Endodermal cell (in vitro differentiated cells): ENCODE measurements around the gene VDR. TPM values are rescaled to one million over a fixed set of nuclear protein-coding genes. Genes with fewer than 3 reads are reported as not detected.
A peak's percentile ranks its signal among the peaks of the same experiment; 100 is the strongest.

Source experiments
- DNase-seq: peaks from one replicate; pipeline ENCODE4 v3.0.0-alpha.2; 2017
- H3K27ac ChIP-seq: 2 replicates; pipeline ENCODE4 v1.5.1; 2013; ENCODE audit warnings: mild to moderate bottlenecking, low read depth, low read length, moderate library complexity
- H3K27me3 ChIP-seq: 2 replicates; pipeline ENCODE4 v1.6.1; 2013; ENCODE audit warnings: mild to moderate bottlenecking, low read length, moderate library complexity; ENCODE audit not compliant: insufficient read depth, control insufficient read depth, poor library complexity, severe bottlenecking
- H3K36me3 ChIP-seq: 2 replicates; pipeline ENCODE4 v1.7.0; 2013; ENCODE audit warnings: mild to moderate bottlenecking, low read length, moderate library complexity; ENCODE audit not compliant: control insufficient read depth, insufficient read depth
- H3K4me1 ChIP-seq: one replicate; pipeline ENCODE4 v1.7.0; 2013; ENCODE audit warnings: low read length; ENCODE audit not compliant: control insufficient read depth, insufficient read depth
- H3K4me3 ChIP-seq: 2 replicates; pipeline ENCODE4 v1.5.1; 2013; ENCODE audit warnings: mild to moderate bottlenecking, low read length, moderate library complexity
- H3K9ac ChIP-seq: 2 replicates; pipeline ENCODE4 v1.6.1; 2013; ENCODE audit warnings: mild to moderate bottlenecking, low read length, moderate library complexity; ENCODE audit not compliant: poor library complexity, severe bottlenecking; ENCODE audit errors: extremely low read depth
- H3K9me3 ChIP-seq: 2 replicates; pipeline ENCODE4 v1.6.1; 2013; ENCODE audit warnings: mild to moderate bottlenecking, low read length, moderate library complexity; ENCODE audit not compliant: control insufficient read depth
- H3K27ac Mint-ChIP-seq: 2 replicates; pipeline ENCODE4 v1.8.0; 2020; ENCODE audit warnings: mixed read lengths
- H3K27me3 Mint-ChIP-seq: 2 replicates; pipeline ENCODE4 v1.8.0; 2021; ENCODE audit warnings: mild to moderate bottlenecking, mixed read lengths; ENCODE audit not compliant: insufficient read depth
- H3K36me3 Mint-ChIP-seq: 2 replicates; pipeline ENCODE4 v1.8.0; 2020; ENCODE audit warnings: low read depth, mixed read lengths
- H3K4me1 Mint-ChIP-seq: 2 replicates; pipeline ENCODE4 v1.8.0; 2020; ENCODE audit warnings: mixed read lengths
- H3K4me3 Mint-ChIP-seq: 2 replicates; pipeline ENCODE4 v1.8.0; 2020; ENCODE audit warnings: mild to moderate bottlenecking, moderate library complexity, mixed read lengths
- H3K9me3 Mint-ChIP-seq: 2 replicates; pipeline ENCODE4 v1.8.0; 2020; ENCODE audit warnings: mild to moderate bottlenecking, mixed read lengths
- CTCF ChIP-seq: fragments of 200-600 bp; sonication (generic); conservative IDR thresholded peaks from 2 replicates; pipeline ENCODE4 v1.5.0; 2021; ENCODE audit warnings: antibody characterized with exemption, mild to moderate bottlenecking
- WGBS, 2 experiments: methylation state at CpG; one replicate each; pipeline versions ENCODE4 v1.1.5 to v1.1.7; 2013; ENCODE audit warnings: missing lambda C conversion rate in 2 of 2, mixed read lengths in 1 of 2; ENCODE audit not compliant: insufficient coverage in 1 of 2, insufficient read length in 1 of 2; 5-methylcytosine and 5-hydroxymethylcytosine counted together
- total RNA-seq, 2 donors: library from RNA; stranded (reverse); fragmentation: NEBNext Ultra II Directional in 1 of 2; extraction: Animal tissue kit (Norgen Biotek cat#: 25700) in 1 of 2; gene quantifications; 2 replicates in 1 of 2; 3 replicates in 1 of 2; pipeline ENCODE4 v1.2.1, GENCODE V29; 2021

The VDR gene
- total RNA-seq, 2 donors from 2014 or later = 0.04 TPM; not detected in 1

DNA sequence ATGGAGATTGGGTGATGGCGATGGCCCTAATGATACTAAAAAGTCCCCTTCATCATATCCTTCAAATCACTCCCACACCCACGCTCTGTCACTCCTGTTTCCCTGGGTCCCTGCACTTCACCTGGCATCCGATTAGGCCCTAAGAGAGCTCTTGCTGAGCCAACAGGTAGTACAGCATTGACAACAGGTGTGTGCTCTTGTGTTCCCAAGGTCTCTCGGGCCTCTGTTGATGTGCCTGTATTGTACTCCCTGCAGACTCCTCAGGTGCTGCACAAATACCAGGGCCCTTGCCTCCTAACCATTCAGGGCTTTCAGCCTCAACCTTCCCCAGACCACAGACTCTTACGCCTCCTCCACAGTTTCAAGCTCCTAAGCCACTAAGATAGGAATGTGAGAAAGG, 25.8 kb upstream of the VDR start:
- Histone ChIP-seq H3K27ac (no peak overlapping the region), H3K36me3 (no peaks in the 10 kb centered on the region), H3K4me3 (no peak overlapping the region), H3K27me3 (peaks cover 64% of the 10 kb centered on the region), H3K9me3 (no peaks in the 10 kb centered on the region), H3K9ac (no peak overlapping the region), H3K4me1 (no peaks in the 10 kb centered on the region)
- Mint-ChIP-seq H3K36me3 (no peaks in the 10 kb centered on the region), H3K4me3 (no peak overlapping the region), H3K27ac (no peak overlapping the region), H3K4me1 (no peaks in the 10 kb centered on the region), H3K27me3 (peaks cover 46% of the 10 kb centered on the region), H3K9me3 (no peaks in the 10 kb centered on the region)
- TF ChIP-seq CTCF = no peak
- DNase-seq = peak; percentile 40
- 80 to 92% methylated on average over 3 to 5 of the region's 5 CpGs for WGBS, 2 experiments

DNA sequence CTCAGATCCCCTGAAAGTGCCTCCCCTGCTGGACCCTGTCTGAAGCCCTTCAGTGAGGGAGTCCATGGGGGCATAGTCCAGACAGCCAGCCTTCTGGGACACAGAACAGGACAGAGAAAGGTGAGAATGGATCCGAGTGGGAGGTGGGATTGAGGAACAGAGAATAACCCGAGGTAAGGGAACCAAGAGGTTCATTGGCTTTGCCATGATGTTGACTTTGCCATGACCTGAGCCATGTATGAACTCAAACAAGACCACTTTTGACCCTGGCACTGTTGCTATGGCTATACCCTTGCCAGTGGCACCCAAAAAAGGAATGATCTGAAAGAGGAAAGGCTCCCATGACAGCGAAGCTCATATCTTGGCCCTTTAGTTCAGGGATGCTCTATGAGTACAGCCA, 22.6 kb upstream of the VDR start:
- Mint-ChIP-seq H3K4me1 (no peaks in the 10 kb centered on the region), H3K36me3 (no peaks in the 10 kb centered on the region), H3K9me3 (no peaks in the 10 kb centered on the region), H3K27ac (no peak overlapping the region), H3K4me3 (no peak overlapping the region), H3K27me3 (peaks cover 59% of the 10 kb centered on the region)
- no peak overlapping the region for H3K4me3 ChIP-seq
- H3K27me3 ChIP-seq = peaks cover 83% of the 10 kb centered on the region
- H3K36me3 ChIP-seq = no peaks in the 10 kb centered on the region
- DNase-seq = peak; percentile 17
- no peak overlapping the region for H3K9ac ChIP-seq
- no peak overlapping the region for H3K27ac ChIP-seq
- H3K4me1 ChIP-seq = no peaks in the 10 kb centered on the region
- 77 to 81% methylated on average over 3 of the region's 3 CpGs for WGBS, 2 experiments
- no peak for TF ChIP-seq CTCF
- H3K9me3 ChIP-seq = no peaks in the 10 kb centered on the region

GRCh38 chr12:47921907-47922306, 17.1 kb upstream of the VDR start:
- no peaks in the 10 kb centered on the region for H3K4me1 Mint-ChIP-seq
- no peaks in the 10 kb centered on the region for H3K9me3 Mint-ChIP-seq
- no peak overlapping the region for H3K4me3 ChIP-seq
- H3K27ac Mint-ChIP-seq = no peak overlapping the region
- no peaks in the 10 kb centered on the region for H3K4me1 ChIP-seq
- H3K27me3 ChIP-seq = peaks cover 75% of the 10 kb centered on the region
- WGBS, 2 experiments = 62% methylated on average over 1 of the region's 1 CpG; no CpG with 5 or more reads in 1 of the 2 experiments
- peaks cover 58% of the 10 kb centered on the region for H3K27me3 Mint-ChIP-seq
- no peaks in the 10 kb centered on the region for H3K36me3 ChIP-seq
- H3K27ac ChIP-seq = no peak overlapping the region
- TF ChIP-seq CTCF = no peak
- no peaks in the 10 kb centered on the region for H3K36me3 Mint-ChIP-seq
- no peak overlapping the region for H3K4me3 Mint-ChIP-seq
- H3K9me3 ChIP-seq = no peaks in the 10 kb centered on the region
- DNase-seq = peak; percentile 10
- no peak overlapping the region for H3K9ac ChIP-seq
